H9 (cell line): ENCODE results near the gene YIPF1. TPM values are rescaled to one million over a fixed set of nuclear protein-coding genes. Genes with fewer than 3 reads are reported as not detected.

Experiments
- DNase-seq: peaks from one replicate; pipeline ENCODE4 v3.0.0-alpha.2; 2017
- H2AFZ ChIP-seq: one replicate; pipeline ENCODE4 v1.6.1; 2013; ENCODE audit warnings: mild to moderate bottlenecking, low read length, control low read depth, moderate library complexity
- H2AK5ac ChIP-seq: 2 replicates; pipeline ENCODE4 v1.6.1; 2013; ENCODE audit warnings: low read length, control low read depth, mixed read lengths; ENCODE audit not compliant: insufficient read length
- H2BK120ac ChIP-seq: one replicate; pipeline ENCODE4 v1.6.1; 2013; ENCODE audit warnings: low read depth, mild to moderate bottlenecking, low read length, control low read depth, inconsistent platforms; ENCODE audit not compliant: poor library complexity, severe bottlenecking
- H2BK12ac ChIP-seq: 2 replicates; pipeline ENCODE4 v1.6.1; 2013; ENCODE audit warnings: low read length, control low read depth, mixed read lengths, low read depth; ENCODE audit not compliant: insufficient read length
- H2BK15ac ChIP-seq: 2 replicates; pipeline ENCODE4 v1.6.1; 2013; ENCODE audit warnings: low read depth, low read length, control low read depth
- H2BK20ac ChIP-seq: one replicate; pipeline ENCODE4 v1.6.1; 2013; ENCODE audit warnings: low read depth, mild to moderate bottlenecking, low read length, control low read depth, inconsistent platforms; ENCODE audit not compliant: poor library complexity, severe bottlenecking
- H2BK5ac ChIP-seq: 2 replicates; pipeline ENCODE4 v1.6.1; 2013; ENCODE audit warnings: low read length, control low read depth, mixed read lengths; ENCODE audit not compliant: insufficient read length
- H3K14ac ChIP-seq: 2 replicates; pipeline ENCODE4 v1.6.1; 2013; ENCODE audit warnings: low read length, control low read depth; ENCODE audit not compliant: insufficient read depth
- H3K18ac ChIP-seq: 2 replicates; pipeline ENCODE4 v1.6.1; 2013; ENCODE audit warnings: low read depth, mild to moderate bottlenecking, mixed read lengths, low read length, control low read depth; ENCODE audit not compliant: insufficient read length
- H3K23ac ChIP-seq: 2 replicates; pipeline ENCODE4 v1.6.1; 2013; ENCODE audit warnings: low read length, control low read depth, mixed read lengths, low read depth; ENCODE audit not compliant: insufficient read length
- H3K23me2 ChIP-seq: 2 replicates; pipeline ENCODE4 v1.6.1; 2013; ENCODE audit warnings: low read depth, mild to moderate bottlenecking, mixed read lengths, low read length, control low read depth; ENCODE audit not compliant: insufficient read length, poor library complexity, severe bottlenecking
- H3K27ac ChIP-seq: 2 replicates; pipeline ENCODE4 v1.5.1; 2013; ENCODE audit warnings: low read length, control low read depth, mixed read lengths, low read depth; ENCODE audit not compliant: insufficient read length
- H3K27me3 ChIP-seq: 2 replicates; pipeline ENCODE4 v1.6.1; 2013; ENCODE audit warnings: low read length, control low read depth, inconsistent platforms; ENCODE audit not compliant: insufficient read depth
- H3K4ac ChIP-seq: 2 replicates; pipeline ENCODE4 v1.6.1; 2013; ENCODE audit warnings: low read depth, mild to moderate bottlenecking, control low read depth, inconsistent platforms, low read length, moderate library complexity
- H3K4me1 ChIP-seq: 2 replicates; pipeline ENCODE4 v1.6.1; 2013; ENCODE audit warnings: low read length, control low read depth, inconsistent platforms; ENCODE audit not compliant: insufficient read depth
- H3K4me2 ChIP-seq: 2 replicates; pipeline ENCODE4 v1.6.1; 2013; ENCODE audit warnings: low read length, control low read depth, mixed read lengths; ENCODE audit not compliant: insufficient read length, insufficient read depth
- H3K56ac ChIP-seq: 2 replicates; pipeline ENCODE4 v1.6.1; 2013; ENCODE audit warnings: low read depth, mild to moderate bottlenecking, mixed read lengths, low read length, control low read depth; ENCODE audit not compliant: insufficient read length
- H3K79me1 ChIP-seq: 2 replicates; pipeline ENCODE4 v1.6.1; 2013; ENCODE audit warnings: low read depth, mild to moderate bottlenecking, moderate library complexity, low read length, control low read depth, inconsistent platforms; ENCODE audit not compliant: insufficient read depth, poor library complexity, severe bottlenecking
- H3K79me2 ChIP-seq: 2 replicates; pipeline ENCODE4 v1.6.1; 2013; ENCODE audit warnings: low read length, control low read depth, inconsistent platforms; ENCODE audit not compliant: insufficient read depth
- H3K9ac ChIP-seq: 2 replicates; pipeline ENCODE4 v1.6.1; 2013; ENCODE audit warnings: low read length, control low read depth, mixed read lengths; ENCODE audit not compliant: insufficient read length; ENCODE audit errors: extremely low read depth
- H3K9me3 ChIP-seq: one replicate; pipeline ENCODE4 v1.6.1; 2013; ENCODE audit warnings: low read depth, low read length, inconsistent platforms; ENCODE audit not compliant: control insufficient read depth
- H3T11ph ChIP-seq: one replicate; pipeline ENCODE4 v1.6.1; 2013; ENCODE audit warnings: mild to moderate bottlenecking, low read length, control low read depth, inconsistent platforms
- H4K20me1 ChIP-seq: one replicate; pipeline ENCODE4 v1.6.1; 2013; ENCODE audit not compliant: control insufficient read depth, insufficient read length, insufficient read depth
- H4K5ac ChIP-seq: 2 replicates; pipeline ENCODE4 v1.6.1; 2013; ENCODE audit warnings: low read depth, mild to moderate bottlenecking, mixed read lengths, low read length, control low read depth; ENCODE audit not compliant: insufficient read length
- H4K8ac ChIP-seq: replicated peaks from 2 replicates; pipeline ENCODE4 v1.6.1; 2013; ENCODE audit warnings: low read length, control low read depth, mixed read lengths, low read depth; ENCODE audit not compliant: insufficient read length
- H4K91ac ChIP-seq: 2 replicates; pipeline ENCODE4 v1.6.1; 2013; ENCODE audit warnings: low read depth, mild to moderate bottlenecking, moderate library complexity, mixed read lengths, low read length, control low read depth; ENCODE audit not compliant: insufficient read length
- H3K27ac Mint-ChIP-seq, 3 experiments: 2 replicates in 2 of 3; 3 replicates in 1 of 3; pipeline ENCODE4 v1.8.0; 2020 to 2021; ENCODE audit warnings: mixed read lengths in 3 of 3, mild to moderate bottlenecking in 1 of 3, moderate library complexity in 1 of 3
- H3K27me3 Mint-ChIP-seq: 2 replicates; pipeline ENCODE4 v1.8.0; 2021; ENCODE audit warnings: low read depth, mild to moderate bottlenecking, moderate library complexity, mixed read lengths
- H3K36me3 Mint-ChIP-seq, 3 experiments: 2 replicates in 2 of 3; 3 replicates in 1 of 3; pipeline ENCODE4 v1.8.0; 2020 to 2021; ENCODE audit warnings: low read depth in 3 of 3, mixed read lengths in 3 of 3; ENCODE audit not compliant: insufficient read depth in 1 of 3
- H3K4me1 Mint-ChIP-seq, 2 experiments: 2 replicates each; pipeline ENCODE4 v1.8.0; 2020; ENCODE audit warnings: mixed read lengths in 2 of 2
- H3K4me3 Mint-ChIP-seq, 2 experiments: 2 replicates in 1 of 2; 3 replicates in 1 of 2; pipeline ENCODE4 v1.8.0; 2020 to 2021; ENCODE audit warnings: mild to moderate bottlenecking in 2 of 2, mixed read lengths in 2 of 2, moderate library complexity in 1 of 2
- H3K9me3 Mint-ChIP-seq, 2 experiments: 2 replicates in 1 of 2; 3 replicates in 1 of 2; pipeline ENCODE4 v1.8.0; 2020; ENCODE audit warnings: mild to moderate bottlenecking in 2 of 2, mixed read lengths in 2 of 2, moderate library complexity in 1 of 2
- WGBS: extraction: QIAGEN DNeasy Blood & Tissue Kit; methylation state at CpG from one replicate; pipeline ENCODE4 v1.1.7; 2013; ENCODE audit warnings: missing lambda C conversion rate, low lambda C conversion rate, mixed read lengths; ENCODE audit not compliant: insufficient read length; ENCODE audit errors: extremely low coverage; 5-methylcytosine and 5-hydroxymethylcytosine counted together
- total RNA-seq: library from RNA; stranded (reverse); gene quantifications from 2 replicates; pipeline ENCODE4 v1.2.1, GENCODE V29; 2021
- TF ChIP-seq, protein P1 (sequence below): fragments of 200-600 bp; sonication (generic); conservative IDR thresholded peaks from 3 replicates; pipeline ENCODE4 v1.8.0; 2021; ENCODE audit warnings: antibody characterized with exemption, mild to moderate bottlenecking

Gene YIPF1
- total RNA-seq, 1 experiment from 2014 or later, result 29.1 TPM

DNA sequence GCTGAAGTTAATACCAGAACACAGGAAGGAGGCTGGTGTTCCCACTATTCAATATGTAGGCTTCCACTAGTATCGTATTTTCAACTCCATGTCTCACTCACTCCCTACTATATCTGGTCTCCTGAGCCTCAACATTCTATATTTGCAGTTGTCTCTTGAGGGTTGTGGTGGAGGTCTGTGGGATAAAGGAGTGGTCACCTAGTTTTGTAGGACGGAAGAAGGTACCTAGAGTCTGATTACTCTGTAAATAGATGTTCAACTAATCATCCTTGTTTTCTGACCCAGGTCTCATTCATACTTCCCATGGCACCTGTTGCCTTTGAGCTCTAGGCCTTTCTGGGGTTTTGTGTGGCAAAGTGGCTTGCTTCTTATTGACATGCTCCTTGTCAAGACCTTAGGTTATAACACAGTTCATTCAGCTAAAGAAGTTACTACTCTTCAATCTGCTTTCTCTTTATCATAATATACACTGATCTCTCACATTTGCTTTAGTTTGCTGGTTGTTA is 37.8 kb upstream of the YIPF1 start:
- Mint-ChIP-seq H3K4me1 (no peaks in the 10 kb centered on the region), H3K36me3 (peaks cover 3 to 30% (median 23%) of the 10 kb centered on the region in 3 experiments), H3K9me3 (peaks cover 0 to 4% of the 10 kb centered on the region in 2 experiments; a peak in 3 of 5 replicates), H3K4me3 (no peak overlapping the region), H3K27ac (no peak overlapping the region; a peak in 2 of 7 replicates), H3K27me3 (no peaks in the 10 kb centered on the region)
- Histone ChIP-seq H2AFZ (no peak overlapping the region), H2BK5ac (no peak overlapping the region), H3K27ac (no peak overlapping the region), H3K23ac (no peak overlapping the region), H3K4me1 (no peaks in the 10 kb centered on the region), H4K91ac (no peak overlapping the region), H2BK120ac (no peak overlapping the region), H3K23me2 (no peaks in the 10 kb centered on the region), H3K79me1 (no peaks in the 10 kb centered on the region), H3K4ac (no peak overlapping the region), H4K20me1 (no peaks in the 10 kb centered on the region), H3K9ac (no peak overlapping the region), H3K9me3 (no peaks in the 10 kb centered on the region), H4K5ac (no peak overlapping the region), H3K56ac (no peak overlapping the region), H3K27me3 (no peaks in the 10 kb centered on the region), H3K14ac (no peak overlapping the region), H2BK12ac (no peak overlapping the region), H3K79me2 (no peaks in the 10 kb centered on the region), H3T11ph (no peak overlapping the region), H3K18ac (no peak overlapping the region), H2AK5ac (no peak overlapping the region), H2BK20ac (no peak overlapping the region), H4K8ac (no peak overlapping the region), H3K4me2 (no peak overlapping the region), H2BK15ac (no peak overlapping the region)
- WGBS, result no CpG with 5 or more reads among the region's 2 CpGs
- DNase-seq, result no peak
- TF ChIP-seq, protein P1, sequence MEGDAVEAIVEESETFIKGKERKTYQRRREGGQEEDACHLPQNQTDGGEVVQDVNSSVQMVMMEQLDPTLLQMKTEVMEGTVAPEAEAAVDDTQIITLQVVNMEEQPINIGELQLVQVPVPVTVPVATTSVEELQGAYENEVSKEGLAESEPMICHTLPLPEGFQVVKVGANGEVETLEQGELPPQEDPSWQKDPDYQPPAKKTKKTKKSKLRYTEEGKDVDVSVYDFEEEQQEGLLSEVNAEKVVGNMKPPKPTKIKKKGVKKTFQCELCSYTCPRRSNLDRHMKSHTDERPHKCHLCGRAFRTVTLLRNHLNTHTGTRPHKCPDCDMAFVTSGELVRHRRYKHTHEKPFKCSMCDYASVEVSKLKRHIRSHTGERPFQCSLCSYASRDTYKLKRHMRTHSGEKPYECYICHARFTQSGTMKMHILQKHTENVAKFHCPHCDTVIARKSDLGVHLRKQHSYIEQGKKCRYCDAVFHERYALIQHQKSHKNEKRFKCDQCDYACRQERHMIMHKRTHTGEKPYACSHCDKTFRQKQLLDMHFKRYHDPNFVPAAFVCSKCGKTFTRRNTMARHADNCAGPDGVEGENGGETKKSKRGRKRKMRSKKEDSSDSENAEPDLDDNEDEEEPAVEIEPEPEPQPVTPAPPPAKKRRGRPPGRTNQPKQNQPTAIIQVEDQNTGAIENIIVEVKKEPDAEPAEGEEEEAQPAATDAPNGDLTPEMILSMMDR, result no peak
